ENCODE data around the gene FAM117A. TPM values are rescaled to one million over a fixed set of nuclear protein-coding genes. Genes with fewer than 3 reads are reported as not detected.
A peak's percentile ranks its signal among the peaks of the same experiment; 100 is the strongest.
"Not testable (repeated sequence)": the region's sequence is repeated elsewhere in the genome, so short reads cannot be mapped to it uniquely, and the experiment has no call there.

The FAM117A gene
- total and polyA plus RNA-seq, 3 experiments from 2014 or later: 21.8 to 85.0 (median 24.8) TPM

DNA sequence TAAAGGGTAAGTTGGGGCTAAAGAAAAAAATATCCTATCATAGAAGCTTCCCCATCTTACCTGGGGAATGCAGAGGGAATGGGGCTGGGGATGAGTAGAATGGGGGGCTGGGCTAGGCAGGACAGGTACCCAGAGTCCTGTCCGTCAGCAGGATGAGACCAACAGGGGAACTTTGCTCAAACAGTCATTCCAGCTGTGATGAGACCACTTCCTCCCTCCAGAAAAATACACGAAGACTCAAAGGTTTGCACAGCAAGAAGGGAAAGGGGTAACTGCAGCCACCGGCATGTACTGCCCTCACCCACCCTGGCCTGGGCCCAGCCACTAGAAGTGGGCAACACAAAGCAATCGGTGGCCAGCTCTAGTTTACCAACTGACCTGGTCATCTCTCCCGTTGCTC is 35.5 kb downstream of the FAM117A start:
- H3K27me3 Mint-ChIP-seq: no peaks in the 10 kb centered on the region
- H3K4me1 Mint-ChIP-seq: peaks cover 69 to 88% (median 76%) of the 10 kb centered on the region in 3 donors
- no peaks in the 10 kb centered on the region for H3K9me3 Mint-ChIP-seq
- Histone ChIP-seq H3K9me3 (ENCODE audit: low read length) (no peaks in the 10 kb centered on the region), H3K27me3 (ENCODE audit: insufficient read depth, low read length, poor library complexity, severe bottlenecking) (no peaks in the 10 kb centered on the region), H3K4me1 (ENCODE audit: insufficient read depth, low read length) (peaks cover 43% of the 10 kb centered on the region), H3K36me3 (ENCODE audit: insufficient read depth, low read length) (peaks cover 45% of the 10 kb centered on the region), H3K27ac (ENCODE audit: low read depth, low read length) (no peak overlapping the region), H3K4me3 (ENCODE audit: low read length) (no peak overlapping the region)
- ChIA-PET CTCF (interaction anchor here (1.0 to 5.5 kb wide), 2 partner anchors 13 to 35 kb away, joined by 3 to 22 read pairs; partner anchors contain the start of gene FAM117A), POLR2A (interaction anchor here (2.3 kb wide), 1 partner anchor 11 kb away, joined by 6 read pairs; no protein-coding TSS in a partner anchor)
- peak overlapping the region; percentile 12 to 95 (median 87) for H3K27ac Mint-ChIP-seq
- H3K4me3 Mint-ChIP-seq: peak overlapping the region in 4 of 7 donors; percentile 32 to 87 (median 46)
- peaks cover 16 to 90% (median 21%) of the 10 kb centered on the region in 3 donors for H3K36me3 Mint-ChIP-seq
- DNase-seq: no peak

DNA sequence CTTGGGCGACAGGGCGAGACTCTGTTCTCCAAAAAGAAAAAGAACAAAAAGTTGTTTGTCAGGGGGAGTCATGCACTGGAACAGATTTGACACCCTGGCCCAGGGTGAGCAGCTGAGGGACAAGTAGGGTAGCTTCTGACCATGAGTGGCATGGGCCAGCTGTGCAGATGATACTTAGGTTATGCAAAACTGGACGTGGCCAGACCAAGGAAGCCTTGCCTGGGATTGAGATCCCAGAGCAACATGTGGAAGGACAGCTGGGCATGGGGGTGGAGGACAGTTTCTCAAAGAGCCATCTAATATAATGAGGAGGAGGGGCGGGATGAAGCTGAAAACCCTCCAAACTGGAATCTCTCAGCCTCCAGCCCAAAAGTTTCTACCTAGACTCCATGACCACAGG is 36.6 kb downstream of the FAM117A start:
- DNase-seq: no peak
- Mint-ChIP-seq H3K9me3 (no peaks in the 10 kb centered on the region), H3K27me3 (no peaks in the 10 kb centered on the region), H3K4me3 (peak overlapping the region in 2 of 7 donors; percentile 20 to 54), H3K27ac (peak overlapping the region in 6 of 8 donors; percentile 69 to 94 (median 84)), H3K4me1 (peaks cover 65 to 88% (median 66%) of the 10 kb centered on the region in 3 donors), H3K36me3 (peaks cover 16 to 91% (median 17%) of the 10 kb centered on the region in 3 donors)
- no peak overlapping the region for H3K4me3 ChIP-seq (ENCODE audit: low read length)
- H3K9me3 ChIP-seq (ENCODE audit: low read length): no peaks in the 10 kb centered on the region
- peaks cover 49% of the 10 kb centered on the region for H3K36me3 ChIP-seq (ENCODE audit: insufficient read depth, low read length)
- ChIA-PET CTCF (interaction anchor here (0.8 to 5.5 kb wide), 4 partner anchors 12 to 73 kb away, joined by 3 to 22 read pairs (median 4); no protein-coding TSS in a partner anchor), POLR2A (no interaction called here)
- H3K4me1 ChIP-seq (ENCODE audit: insufficient read depth, low read length): peaks cover 44% of the 10 kb centered on the region
- H3K27me3 ChIP-seq (ENCODE audit: insufficient read depth, low read length, poor library complexity, severe bottlenecking): no peaks in the 10 kb centered on the region
- no peak overlapping the region for H3K27ac ChIP-seq (ENCODE audit: low read depth, low read length)

DNA sequence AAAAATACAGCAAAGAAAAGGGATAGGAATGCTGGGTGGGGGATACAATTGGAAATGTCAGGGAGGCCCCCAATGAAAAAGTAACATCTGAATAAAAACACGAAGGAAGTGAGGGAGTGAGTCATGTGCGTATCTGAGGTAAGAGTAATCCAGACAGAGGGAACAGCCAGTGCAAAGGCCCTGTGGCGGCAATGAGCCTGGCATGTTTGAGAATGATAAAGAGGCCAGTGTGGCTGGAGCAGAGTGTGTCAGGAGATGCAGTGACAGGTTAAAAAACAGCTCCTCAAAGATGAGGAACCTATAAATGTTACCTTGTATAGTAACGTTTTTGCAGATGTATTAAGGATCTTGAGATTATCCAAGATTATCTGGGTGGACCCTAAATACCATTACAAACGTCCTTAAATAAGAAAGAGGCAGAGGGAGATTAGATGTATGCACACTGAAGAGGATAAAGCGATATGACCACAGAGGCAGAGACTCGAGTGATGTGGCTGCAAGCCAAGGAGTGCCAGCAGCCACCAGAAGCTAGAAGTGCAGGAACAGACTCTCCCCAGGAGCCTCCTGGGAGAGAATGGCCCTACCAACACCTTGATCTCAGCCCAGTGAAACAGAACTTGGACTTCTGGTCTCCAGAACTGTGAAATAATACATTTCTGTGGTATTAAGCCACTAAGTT is 38.3 kb downstream of the FAM117A start:
- peaks cover 15 to 92% (median 16%) of the 10 kb centered on the region in 3 donors for H3K36me3 Mint-ChIP-seq
- H3K4me3 Mint-ChIP-seq: no peak overlapping the region
- peaks cover 54 to 83% (median 60%) of the 10 kb centered on the region in 3 donors for H3K4me1 Mint-ChIP-seq
- peak overlapping the region; percentile 32 to 93 (median 62) for H3K27ac Mint-ChIP-seq
- no peaks in the 10 kb centered on the region for H3K27me3 Mint-ChIP-seq
- ChIA-PET POLR2A (no interaction called here), CTCF (interaction anchor here (5.5 kb wide), 1 partner anchor 10 kb away, joined by 22 read pairs; no protein-coding TSS in a partner anchor)
- Histone ChIP-seq H3K4me1 (ENCODE audit: insufficient read depth, low read length) (peaks cover 42% of the 10 kb centered on the region), H3K9me3 (ENCODE audit: low read length) (no peaks in the 10 kb centered on the region), H3K27me3 (ENCODE audit: insufficient read depth, low read length, poor library complexity, severe bottlenecking) (no peaks in the 10 kb centered on the region), H3K27ac (ENCODE audit: low read depth, low read length) (no peak overlapping the region), H3K4me3 (ENCODE audit: low read length) (no peak overlapping the region), H3K36me3 (ENCODE audit: insufficient read depth, low read length) (peaks cover 59% of the 10 kb centered on the region)
- no peaks in the 10 kb centered on the region for H3K9me3 Mint-ChIP-seq
- DNase-seq: no peak

DNA sequence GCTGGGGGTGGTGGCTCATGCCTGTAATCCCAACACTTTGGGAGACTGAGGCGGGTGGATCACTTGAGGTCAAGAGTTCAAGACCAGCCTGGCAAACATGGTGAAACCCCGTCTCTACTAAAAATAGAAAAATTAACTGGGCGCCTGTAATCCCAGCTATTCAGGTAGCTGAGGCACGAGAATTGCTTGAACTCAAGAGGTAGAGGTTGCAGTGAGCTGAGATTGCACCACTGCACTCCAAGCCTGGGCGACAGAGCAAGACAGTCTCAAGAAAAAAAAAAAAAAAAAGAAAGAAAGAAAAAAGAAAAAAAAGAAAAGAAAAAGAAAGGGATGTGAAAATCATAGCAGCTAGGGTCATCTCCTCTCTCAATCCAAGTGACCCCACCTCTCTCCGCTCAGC is 39.4 kb downstream of the FAM117A start:
- H3K27ac ChIP-seq (ENCODE audit: low read depth, low read length); DNase-seq; H3K4me3 ChIP-seq (ENCODE audit: low read length); H3K27me3 ChIP-seq (ENCODE audit: insufficient read depth, low read length, poor library complexity, severe bottlenecking); H3K9me3 Mint-ChIP-seq; H3K27me3 Mint-ChIP-seq; H3K9me3 ChIP-seq (ENCODE audit: low read length): not testable (repeated sequence)
- CTCF ChIA-PET: interaction anchor here (0.7 to 5.5 kb wide), 2 partner anchors 9 to 40 kb away, joined by 3 to 22 read pairs; no protein-coding TSS in a partner anchor
- Histone ChIP-seq H3K36me3 (ENCODE audit: insufficient read depth, low read length) (peaks cover 61% of the 10 kb centered on the region), H3K4me1 (ENCODE audit: insufficient read depth, low read length) (peaks cover 32% of the 10 kb centered on the region)
- H3K27ac Mint-ChIP-seq: peak overlapping the region in 7 of 8 donors; percentile 49 to 97 (median 89)
- POLR2A ChIA-PET: interaction anchor here (0.6 kb wide), 1 partner anchor 622 kb away, joined by 6 read pairs; the partner anchor contains the start of gene XYLT2
- peaks cover 15 to 93% (median 16%) of the 10 kb centered on the region in 3 donors for H3K36me3 Mint-ChIP-seq
- peaks cover 47 to 76% (median 55%) of the 10 kb centered on the region in 3 donors for H3K4me1 Mint-ChIP-seq
- H3K4me3 Mint-ChIP-seq: peak overlapping the region in 1 of 7 donors; percentile 40

DNA sequence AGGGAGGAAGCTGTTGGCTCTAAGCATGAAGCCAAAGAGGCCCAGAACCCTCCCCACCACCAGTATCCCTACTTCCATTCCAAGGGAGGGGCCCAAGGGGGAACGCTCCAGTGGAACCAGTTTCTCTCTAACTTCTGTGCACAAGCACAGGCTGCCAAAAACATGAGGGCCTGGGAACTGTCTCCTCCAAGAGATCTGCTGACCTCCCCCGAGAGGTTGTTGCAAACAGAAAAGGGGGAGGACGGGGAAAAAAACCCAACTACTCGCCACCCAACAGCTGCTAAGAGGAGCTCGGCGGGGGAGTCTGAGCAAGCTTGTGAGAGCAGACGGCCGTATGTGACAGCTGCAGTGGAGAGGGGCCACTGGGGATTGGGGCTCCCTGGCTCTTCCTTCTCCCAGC is 40.5 kb downstream of the FAM117A start:
- Mint-ChIP-seq H3K27me3 (no peaks in the 10 kb centered on the region), H3K9me3 (no peaks in the 10 kb centered on the region), H3K4me1 (peaks cover 37 to 66% (median 46%) of the 10 kb centered on the region in 3 donors), H3K27ac (peak overlapping the region in 6 of 8 donors; percentile 49 to 97 (median 84)), H3K36me3 (peaks cover 15 to 94% (median 15%) of the 10 kb centered on the region in 3 donors), H3K4me3 (peak overlapping the region in 1 of 7 donors; percentile 1)
- no peaks in the 10 kb centered on the region for H3K9me3 ChIP-seq (ENCODE audit: low read length)
- H3K27me3 ChIP-seq (ENCODE audit: insufficient read depth, low read length, poor library complexity, severe bottlenecking): no peaks in the 10 kb centered on the region
- no peak overlapping the region for H3K27ac ChIP-seq (ENCODE audit: low read depth, low read length)
- H3K36me3 ChIP-seq (ENCODE audit: insufficient read depth, low read length): peaks cover 60% of the 10 kb centered on the region
- peaks cover 22% of the 10 kb centered on the region for H3K4me1 ChIP-seq (ENCODE audit: insufficient read depth, low read length)
- no peak overlapping the region for H3K4me3 ChIP-seq (ENCODE audit: low read length)
- no peak for DNase-seq
- POLR2A ChIA-PET: no interaction called here
- CTCF ChIA-PET: interaction anchor here (1.1 to 5.5 kb wide), 2 partner anchors 8 to 153 kb away, joined by 3 to 22 read pairs; no protein-coding TSS in a partner anchor

DNA sequence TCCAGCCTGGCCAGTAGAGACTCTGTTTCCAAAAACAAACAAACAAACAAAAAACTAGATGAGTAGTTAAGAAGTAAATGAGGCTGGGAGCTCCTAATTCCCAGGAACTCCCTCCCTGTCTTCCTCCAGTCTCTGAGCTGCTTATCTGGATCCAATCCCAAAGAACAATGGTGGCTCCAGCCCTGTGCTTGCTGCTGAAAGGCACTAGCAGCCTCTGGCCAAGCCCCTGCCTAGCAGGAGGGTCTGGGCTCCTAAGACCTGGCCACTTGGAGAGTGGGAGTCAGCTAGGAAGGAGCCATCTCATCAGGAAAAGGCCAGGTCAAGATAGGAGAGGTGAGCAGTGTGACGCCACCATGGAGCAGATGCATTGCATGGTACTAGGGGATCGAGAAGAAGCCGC is 41.9 kb downstream of the FAM117A start:
- ChIA-PET CTCF (interaction anchor here (0.9 to 1.9 kb wide), 5 partner anchors 13 to 66 kb away, joined by 3 to 5 read pairs (median 4); no protein-coding TSS in a partner anchor), POLR2A (interaction anchor here (0.7 kb wide), 1 partner anchor 17 kb away, joined by 3 read pairs; no protein-coding TSS in a partner anchor)
- no peaks in the 10 kb centered on the region for H3K9me3 Mint-ChIP-seq
- peaks cover 20 to 94% (median 25%) of the 10 kb centered on the region in 3 donors for H3K36me3 Mint-ChIP-seq
- peaks cover 22% of the 10 kb centered on the region for H3K4me1 ChIP-seq (ENCODE audit: insufficient read depth, low read length)
- H3K36me3 ChIP-seq (ENCODE audit: insufficient read depth, low read length): peaks cover 68% of the 10 kb centered on the region
- H3K4me3 Mint-ChIP-seq: peak overlapping the region in 1 of 7 donors; percentile 5
- H3K27ac ChIP-seq (ENCODE audit: low read depth, low read length): no peak overlapping the region
- no peak for DNase-seq
- H3K9me3 ChIP-seq (ENCODE audit: low read length): no peaks in the 10 kb centered on the region
- H3K4me3 ChIP-seq (ENCODE audit: low read length): no peak overlapping the region
- peaks cover 39 to 65% (median 45%) of the 10 kb centered on the region in 3 donors for H3K4me1 Mint-ChIP-seq
- peak overlapping the region; percentile 35 to 97 (median 81) for H3K27ac Mint-ChIP-seq
- no peaks in the 10 kb centered on the region for H3K27me3 Mint-ChIP-seq
- H3K27me3 ChIP-seq (ENCODE audit: insufficient read depth, low read length, poor library complexity, severe bottlenecking): no peaks in the 10 kb centered on the region

DNA sequence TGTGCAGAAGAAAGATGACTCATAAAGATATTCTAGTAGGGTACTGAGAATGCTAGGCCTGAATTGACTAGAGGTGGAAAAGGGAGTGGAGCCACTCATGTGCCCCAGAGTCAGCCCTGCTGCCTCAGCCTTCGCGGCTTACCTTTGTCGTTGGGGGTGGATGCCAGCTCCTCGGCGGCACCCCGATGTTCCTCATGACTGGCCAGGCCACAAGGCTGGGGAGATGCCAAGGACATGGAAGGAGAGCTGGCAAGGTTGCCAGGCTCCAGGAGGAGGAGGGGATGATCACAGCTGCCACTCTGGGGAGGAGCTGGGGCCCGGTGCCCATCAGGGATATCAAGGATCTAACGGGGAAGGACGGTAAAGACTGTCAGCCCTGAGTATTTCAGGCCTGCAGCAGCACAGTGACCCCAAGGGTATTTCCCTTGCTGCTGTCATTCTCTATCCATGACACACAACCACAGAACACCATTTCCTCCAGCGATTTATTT is 46.5 kb downstream of the FAM117A start:
- Histone ChIP-seq H3K4me3 (ENCODE audit: low read length) (no peak overlapping the region), H3K4me1 (ENCODE audit: insufficient read depth, low read length) (peaks cover 51% of the 10 kb centered on the region), H3K36me3 (ENCODE audit: insufficient read depth, low read length) (peaks cover 63% of the 10 kb centered on the region), H3K27ac (ENCODE audit: low read depth, low read length) (peak overlapping the region; percentile 86), H3K9me3 (ENCODE audit: low read length) (no peaks in the 10 kb centered on the region), H3K27me3 (ENCODE audit: insufficient read depth, low read length, poor library complexity, severe bottlenecking) (no peaks in the 10 kb centered on the region)
- ChIA-PET POLR2A (interaction anchor here (0.8 kb wide), 1 partner anchor 71 kb away, joined by 3 read pairs; the partner anchor contains the start of gene KAT7), CTCF (interaction anchor here (1.4 to 3.2 kb wide), 5 partner anchors 9 to 76 kb away, joined by 3 to 13 read pairs (median 5); partner anchors contain the start of gene SLC35B1)
- no peaks in the 10 kb centered on the region for H3K27me3 Mint-ChIP-seq
- peaks cover 50 to 60% (median 51%) of the 10 kb centered on the region in 3 donors for H3K4me1 Mint-ChIP-seq
- H3K27ac Mint-ChIP-seq: peak overlapping the region; percentile 92 to 99 (median 99)
- H3K36me3 Mint-ChIP-seq: peaks cover 21 to 92% (median 29%) of the 10 kb centered on the region in 3 donors
- no peak for DNase-seq
- no peaks in the 10 kb centered on the region for H3K9me3 Mint-ChIP-seq
- H3K4me3 Mint-ChIP-seq: peak overlapping the region in 6 of 7 donors; percentile 25 to 72 (median 51)

All from CD8-positive, alpha-beta memory T cell (primary cell).